ENCODE results near the gene CDKAL1.
A peak's percentile ranks its signal among the peaks of the same experiment; 100 is the strongest.

Gene CDKAL1

DNA sequence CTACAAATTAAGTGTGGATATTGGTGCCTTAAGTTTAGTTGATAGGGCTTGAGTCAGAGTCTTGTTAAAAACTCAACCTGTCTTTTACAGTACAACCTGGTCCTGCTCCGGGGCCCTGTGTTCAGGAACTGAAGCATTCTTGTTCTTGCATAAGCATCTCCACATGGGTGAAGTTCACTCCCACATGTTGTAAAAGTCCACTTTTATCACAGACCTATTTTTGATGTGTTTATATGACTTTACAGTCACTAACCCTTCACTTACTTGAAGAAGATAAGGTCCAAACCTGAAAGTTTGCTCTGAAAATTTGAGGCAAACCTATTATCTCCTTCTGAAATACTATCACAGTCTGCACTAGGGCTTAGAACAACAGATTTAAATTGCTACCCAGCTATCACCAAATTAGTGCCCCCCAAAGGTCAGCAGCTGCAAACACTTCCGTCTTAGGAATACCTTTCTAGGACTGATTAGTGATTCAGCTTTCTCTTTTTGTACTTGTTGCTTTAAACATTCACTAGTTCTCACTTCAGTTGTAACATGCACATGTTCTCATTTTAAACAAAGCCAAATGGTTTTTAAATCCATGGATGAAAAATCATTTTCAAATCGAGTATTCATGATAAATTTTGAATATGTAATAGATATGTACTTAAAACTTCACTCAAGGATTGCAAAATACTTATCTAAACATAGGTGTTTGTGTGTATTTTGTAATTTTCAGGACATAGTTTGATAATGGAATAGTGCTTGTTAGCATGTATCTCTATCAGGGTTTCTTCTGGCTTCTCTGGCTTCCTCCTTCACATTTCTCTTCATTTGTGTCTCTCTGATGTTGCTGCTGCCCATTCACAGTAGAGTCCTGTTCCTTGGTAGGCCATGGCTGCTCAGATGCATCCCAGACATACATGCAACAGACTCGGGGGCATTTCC lies 589.5 kb downstream of the CDKAL1 start:
- no peak for TF ChIP-seq CTCF (conservative IDR thresholded peaks at IDR 0.05; ENCODE audit: low read depth, low read length)
- peak; percentile 4 for DNase-seq (ENCODE audit: low read depth)
- no peak overlapping the region for H3K4me3 ChIP-seq (ENCODE audit: low read depth, low read length)

DNA sequence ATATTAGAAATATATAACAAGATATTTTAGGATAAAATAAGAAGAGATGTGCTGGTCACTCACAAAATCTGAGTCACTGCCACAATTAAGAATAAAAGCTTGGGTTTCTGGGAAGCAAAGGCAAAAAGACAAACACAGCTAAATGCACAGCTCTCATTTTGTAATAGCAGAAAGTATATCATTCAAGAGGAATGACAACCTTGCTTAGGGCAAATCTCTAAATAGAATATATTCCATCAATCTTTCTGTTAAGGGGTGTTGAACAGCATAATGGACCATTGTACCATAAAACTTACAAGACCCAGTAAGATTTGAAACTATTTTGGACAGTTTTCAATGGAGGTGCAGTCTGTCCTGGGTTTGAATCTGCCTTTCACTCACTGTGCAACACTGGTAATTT lies 594.3 kb downstream of the CDKAL1 start:
- DNase-seq (ENCODE audit: low read depth) = no peak
- no peak for TF ChIP-seq CTCF (conservative IDR thresholded peaks at IDR 0.05; ENCODE audit: low read depth, low read length)
- H3K4me3 ChIP-seq (ENCODE audit: low read depth, low read length) = no peak overlapping the region

GRCh38 chr6:21131406-21131805 lies 597.1 kb downstream of the CDKAL1 start:
- TF ChIP-seq CTCF (conservative IDR thresholded peaks at IDR 0.05; ENCODE audit: low read depth, low read length) = no peak
- no peak for DNase-seq (ENCODE audit: low read depth)
- H3K4me3 ChIP-seq (ENCODE audit: low read depth, low read length) = no peak overlapping the region

DNA sequence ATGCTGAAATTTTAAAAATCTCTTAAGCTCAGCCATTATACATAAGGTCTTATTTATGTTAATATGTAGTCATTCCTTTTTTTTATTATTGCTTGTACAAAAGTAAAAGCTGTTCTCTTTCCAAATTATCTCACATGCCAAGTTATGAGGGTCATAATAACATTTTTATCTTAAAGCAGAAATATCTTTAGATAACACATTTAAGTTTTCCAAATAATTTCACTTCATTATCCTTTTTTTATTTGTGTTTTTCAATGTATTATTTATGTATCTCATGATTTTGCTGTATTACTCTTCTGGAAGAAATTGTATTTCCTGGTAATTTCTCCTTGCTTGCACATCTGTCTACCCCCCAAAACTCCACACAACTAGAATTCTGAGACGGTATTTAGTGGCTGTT lies 598.2 kb downstream of the CDKAL1 start:
- no peak for TF ChIP-seq CTCF (conservative IDR thresholded peaks at IDR 0.05; ENCODE audit: low read depth, low read length)
- DNase-seq (ENCODE audit: low read depth) = no peak
- H3K4me3 ChIP-seq (ENCODE audit: low read depth, low read length) = no peak overlapping the region

- H3K4me3 ChIP-seq (ENCODE audit: low read depth, low read length) = no peak overlapping the region
- DNase-seq (ENCODE audit: low read depth) = peak; percentile 21
- no peak for TF ChIP-seq CTCF (conservative IDR thresholded peaks at IDR 0.05; ENCODE audit: low read depth, low read length)
Observed at GRCh38 chr6:21132856-21133838, 598.9 kb downstream of the CDKAL1 start.

GRCh38 chr6:21133901-21134300 lies 599.6 kb downstream of the CDKAL1 start:
- TF ChIP-seq CTCF (conservative IDR thresholded peaks at IDR 0.05; ENCODE audit: low read depth, low read length) = no peak
- DNase-seq (ENCODE audit: low read depth) = no peak
- H3K4me3 ChIP-seq (ENCODE audit: low read depth, low read length) = no peak overlapping the region

Data from choroid plexus epithelial cell (primary cell).